ENCODE measurements around the gene PIBF1. TPM values are rescaled to one million over a fixed set of nuclear protein-coding genes. Genes with fewer than 3 reads are reported as not detected.
"Not testable (repeated sequence)": the region's sequence is repeated elsewhere in the genome, so short reads cannot be mapped to it uniquely, and the experiment has no call there.

The PIBF1 gene
- total RNA-seq (2014; rRNA removed; shearing (Covaris generic)): 12.1 and 21.0 TPM in 2 replicates
- polyA plus RNA-seq (2015; cell fraction: cytosol; rRNA removed): 8.2 and 8.9 TPM in 2 replicates
- 21.1 and 22.5 TPM in 2 replicates for polyA plus RNA-seq (2015; cell fraction: nucleus; rRNA removed)

GRCh38 chr13:72781451-72782439, at the start of gene PIBF1, which contains the start of gene DIS3:
PIBF1 (plus strand) TSS chr13:72782133; CDS start chr13:72783470, 1,337 bp downstream.
DIS3 (minus strand) TSS chr13:72781900; CDS start chr13:72781832, 68 bp downstream.
- in situ Hi-C loops (cut with HindIII; ENCODE audit: low pct_unique_long_range_greater_than_20kb, low sequenced_read_pairs): no loop called here
- DNase-seq (ENCODE audit: low read depth, low spot score): peak; percentile 99

- no peak for DNase-seq (ENCODE audit: low read depth, low spot score)
- in situ Hi-C loops (cut with HindIII; ENCODE audit: low pct_unique_long_range_greater_than_20kb, low sequenced_read_pairs): no loop called here
Observed at GRCh38 chr13:72737033-72737432, 44.9 kb upstream of the PIBF1 start.

- no peak for DNase-seq (ENCODE audit: low read depth, low spot score)
- in situ Hi-C loops (cut with HindIII; ENCODE audit: low pct_unique_long_range_greater_than_20kb, low sequenced_read_pairs): no loop called here
Observed at GRCh38 chr13:72740015-72740414, 41.9 kb upstream of the PIBF1 start.

- in situ Hi-C loops (cut with HindIII; ENCODE audit: low pct_unique_long_range_greater_than_20kb, low sequenced_read_pairs): no loop called here
- DNase-seq (ENCODE audit: low read depth, low spot score): no peak
Observed at GRCh38 chr13:72745260-72745659, 36.7 kb upstream of the PIBF1 start.

- in situ Hi-C loops (cut with HindIII; ENCODE audit: low pct_unique_long_range_greater_than_20kb, low sequenced_read_pairs): no loop called here
Observed at GRCh38 chr13:72751220-72751619, 30.7 kb upstream of the PIBF1 start.

GRCh38 chr13:72754111-72754510, 27.8 kb upstream of the PIBF1 start:
- in situ Hi-C loops (cut with HindIII; ENCODE audit: low pct_unique_long_range_greater_than_20kb, low sequenced_read_pairs): no loop called here
- DNase-seq (ENCODE audit: low read depth, low spot score): no peak

More at GRCh38 chr13:72751220-72751619, 30.7 kb upstream of the PIBF1 start:
- no peak for DNase-seq (ENCODE audit: low read depth, low spot score)

- no peak for DNase-seq (ENCODE audit: low read depth, low spot score)
- in situ Hi-C loops (cut with HindIII; ENCODE audit: low pct_unique_long_range_greater_than_20kb, low sequenced_read_pairs): no loop called here
Observed at GRCh38 chr13:72757792-72758535, 24.0 kb upstream of the PIBF1 start.

- in situ Hi-C loops (cut with HindIII; ENCODE audit: low pct_unique_long_range_greater_than_20kb, low sequenced_read_pairs): no loop called here
- DNase-seq (ENCODE audit: low read depth, low spot score): no peak
Observed at GRCh38 chr13:72760189-72760588, 21.7 kb upstream of the PIBF1 start.

- DNase-seq (ENCODE audit: low read depth, low spot score): no peak
- in situ Hi-C loops (cut with HindIII; ENCODE audit: low pct_unique_long_range_greater_than_20kb, low sequenced_read_pairs): no loop called here
Observed at GRCh38 chr13:72763411-72763810, 18.5 kb upstream of the PIBF1 start.

GRCh38 chr13:72774019-72774418, 7.9 kb upstream of the PIBF1 start:
- DNase-seq (ENCODE audit: low read depth, low spot score): no peak
- in situ Hi-C loops (cut with HindIII; ENCODE audit: low pct_unique_long_range_greater_than_20kb, low sequenced_read_pairs): no loop called here

- in situ Hi-C loops (cut with HindIII; ENCODE audit: low pct_unique_long_range_greater_than_20kb, low sequenced_read_pairs): no loop called here
- no peak for DNase-seq (ENCODE audit: low read depth, low spot score)
Observed at GRCh38 chr13:72782717-72783116, 784 bp downstream of the PIBF1 start.

GRCh38 chr13:72784679-72785078, 2.7 kb downstream of the PIBF1 start:
- DNase-seq (ENCODE audit: low read depth, low spot score); in situ Hi-C loops (cut with HindIII; ENCODE audit: low pct_unique_long_range_greater_than_20kb, low sequenced_read_pairs): not testable (repeated sequence)

- in situ Hi-C loops (cut with HindIII; ENCODE audit: low pct_unique_long_range_greater_than_20kb, low sequenced_read_pairs): no loop called here
- DNase-seq (ENCODE audit: low read depth, low spot score): no peak
Observed at GRCh38 chr13:72788831-72789230, 6.9 kb downstream of the PIBF1 start.

GRCh38 chr13:72792640-72793039, 10.7 kb downstream of the PIBF1 start:
- DNase-seq (ENCODE audit: low read depth, low spot score): no peak
- in situ Hi-C loops (cut with HindIII; ENCODE audit: low pct_unique_long_range_greater_than_20kb, low sequenced_read_pairs): no loop called here

GRCh38 chr13:72798817-72799216, 16.9 kb downstream of the PIBF1 start:
- no peak for DNase-seq (ENCODE audit: low read depth, low spot score)

GRCh38 chr13:72804301-72804700, 22.4 kb downstream of the PIBF1 start:
- in situ Hi-C loops (cut with HindIII; ENCODE audit: low pct_unique_long_range_greater_than_20kb, low sequenced_read_pairs): no loop called here
- DNase-seq (ENCODE audit: low read depth, low spot score): no peak

More at GRCh38 chr13:72798817-72799216, 16.9 kb downstream of the PIBF1 start:
- in situ Hi-C loops (cut with HindIII; ENCODE audit: low pct_unique_long_range_greater_than_20kb, low sequenced_read_pairs): no loop called here

GRCh38 chr13:72805676-72806346, 23.9 kb downstream of the PIBF1 start:
- in situ Hi-C loops (cut with HindIII; ENCODE audit: low pct_unique_long_range_greater_than_20kb, low sequenced_read_pairs): no loop called here
- DNase-seq (ENCODE audit: low read depth, low spot score): no peak
